Measurements from ENCODE around the gene PAPOLB. TPM values are rescaled to one million over a fixed set of nuclear protein-coding genes. Genes with fewer than 3 reads are reported as not detected.

Gene PAPOLB
- total RNA-seq, 1 experiment from 2014 or later = 0.13 TPM

- no peak for TF ChIP-seq CTCF (conservative IDR thresholded peaks at IDR 0.05)
- Histone ChIP-seq H3K14ac (ENCODE audit: insufficient read depth, low read length) (no peak overlapping the region), H3K27ac (ENCODE audit: insufficient read length, low read depth, low read length) (no peak overlapping the region), H2AK5ac (ENCODE audit: insufficient read length, low read length) (no peak overlapping the region), H3K56ac (ENCODE audit: insufficient read length, low read depth, low read length) (no peak overlapping the region), H3K27me3 (ENCODE audit: insufficient read depth, low read length) (no peaks in the 10 kb centered on the region), H4K8ac (replicated peaks; ENCODE audit: insufficient read length, low read depth, low read length) (no peak overlapping the region), H3K9ac (ENCODE audit: extremely low read depth, insufficient read length, low read length) (no peak overlapping the region), H3K4me1 (ENCODE audit: insufficient read depth, low read length) (no peaks in the 10 kb centered on the region), H3K79me2 (ENCODE audit: insufficient read depth, low read length) (no peaks in the 10 kb centered on the region), H3T11ph (ENCODE audit: low read length) (no peak overlapping the region), H3K23me2 (ENCODE audit: insufficient read length, low read depth, low read length, poor library complexity, severe bottlenecking) (no peaks in the 10 kb centered on the region), H3K18ac (ENCODE audit: insufficient read length, low read depth, low read length) (no peak overlapping the region), H2BK12ac (ENCODE audit: insufficient read length, low read depth, low read length) (no peak overlapping the region), H3K9me3 (ENCODE audit: control insufficient read depth, low read depth, low read length) (no peaks in the 10 kb centered on the region), H2AFZ (ENCODE audit: low read length) (no peak overlapping the region), H3K4ac (ENCODE audit: low read depth, low read length) (no peak overlapping the region), H3K79me1 (ENCODE audit: insufficient read depth, low read depth, low read length, poor library complexity, severe bottlenecking) (no peaks in the 10 kb centered on the region), H4K91ac (ENCODE audit: insufficient read length, low read depth, low read length) (no peak overlapping the region), H2BK120ac (ENCODE audit: low read depth, low read length, poor library complexity, severe bottlenecking) (no peak overlapping the region), H2BK5ac (ENCODE audit: insufficient read length, low read length) (no peak overlapping the region), H3K23ac (ENCODE audit: insufficient read length, low read depth, low read length) (no peak overlapping the region), H2BK15ac (ENCODE audit: low read depth, low read length) (no peak overlapping the region), H4K5ac (ENCODE audit: insufficient read length, low read depth, low read length) (no peak overlapping the region), H2BK20ac (ENCODE audit: low read depth, low read length, poor library complexity, severe bottlenecking) (no peak overlapping the region), H4K20me1 (ENCODE audit: control insufficient read depth, insufficient read depth, insufficient read length) (no peaks in the 10 kb centered on the region), H3K4me2 (ENCODE audit: insufficient read depth, insufficient read length, low read length) (no peak overlapping the region)
- no peak overlapping the region for H3K4me3 Mint-ChIP-seq
- H3K4me1 Mint-ChIP-seq = peaks cover 0 to 5% of the 10 kb centered on the region in 2 experiments; a peak in 1 of 4 replicates
- no peak overlapping the region for H3K27ac Mint-ChIP-seq
- H3K9me3 Mint-ChIP-seq = no peaks in the 10 kb centered on the region; a peak in 2 of 5 replicates
- no peak for DNase-seq
- H3K36me3 Mint-ChIP-seq (ENCODE audit: insufficient read depth in 1 of 3, low read depth in 3 of 3) = no peaks in the 10 kb centered on the region
- peaks cover 8% of the 10 kb centered on the region for H3K27me3 Mint-ChIP-seq (ENCODE audit: low read depth)
- no CpG with 5 or more reads among the region's 3 CpGs for WGBS (ENCODE audit: extremely low coverage, insufficient read length, low lambda C conversion rate)
These were observed 26.3 kb upstream of the PAPOLB start for GRCh38 chr7:4888161-4888560.

All from H9 (cell line).